Measurements from ENCODE around the gene NEUROD1.

NEUROD1 gene

DNA sequence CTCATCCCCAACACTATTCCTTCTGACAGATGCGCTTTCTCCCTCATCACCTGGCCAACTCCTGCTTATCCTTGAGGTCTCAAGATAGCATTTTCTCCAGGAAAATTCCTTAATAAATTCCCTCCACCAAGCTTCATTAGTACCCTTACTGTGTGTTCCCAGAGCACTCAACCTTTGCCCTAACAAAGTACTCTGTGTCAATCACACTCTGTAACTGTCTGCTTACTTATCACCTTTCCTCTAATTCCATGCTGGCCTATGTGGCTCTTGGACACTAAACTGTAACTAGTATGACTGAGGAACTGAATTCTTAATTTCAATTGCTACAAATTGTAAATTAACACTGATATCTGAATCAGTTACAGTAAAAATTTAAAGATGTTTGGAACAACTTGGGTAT, 17.9 kb upstream of the NEUROD1 start:
- DNase-seq (ENCODE audit: extremely low read depth, low read depth), result no peak
- no peak overlapping the region for H3K4me3 ChIP-seq (replicated peaks; ENCODE audit: low read depth, low read length)
- TF ChIP-seq, protein P1, sequence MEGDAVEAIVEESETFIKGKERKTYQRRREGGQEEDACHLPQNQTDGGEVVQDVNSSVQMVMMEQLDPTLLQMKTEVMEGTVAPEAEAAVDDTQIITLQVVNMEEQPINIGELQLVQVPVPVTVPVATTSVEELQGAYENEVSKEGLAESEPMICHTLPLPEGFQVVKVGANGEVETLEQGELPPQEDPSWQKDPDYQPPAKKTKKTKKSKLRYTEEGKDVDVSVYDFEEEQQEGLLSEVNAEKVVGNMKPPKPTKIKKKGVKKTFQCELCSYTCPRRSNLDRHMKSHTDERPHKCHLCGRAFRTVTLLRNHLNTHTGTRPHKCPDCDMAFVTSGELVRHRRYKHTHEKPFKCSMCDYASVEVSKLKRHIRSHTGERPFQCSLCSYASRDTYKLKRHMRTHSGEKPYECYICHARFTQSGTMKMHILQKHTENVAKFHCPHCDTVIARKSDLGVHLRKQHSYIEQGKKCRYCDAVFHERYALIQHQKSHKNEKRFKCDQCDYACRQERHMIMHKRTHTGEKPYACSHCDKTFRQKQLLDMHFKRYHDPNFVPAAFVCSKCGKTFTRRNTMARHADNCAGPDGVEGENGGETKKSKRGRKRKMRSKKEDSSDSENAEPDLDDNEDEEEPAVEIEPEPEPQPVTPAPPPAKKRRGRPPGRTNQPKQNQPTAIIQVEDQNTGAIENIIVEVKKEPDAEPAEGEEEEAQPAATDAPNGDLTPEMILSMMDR (IDR thresholded peaks at IDR 0.05; ENCODE audit: low read depth, low read length, missing control alignments), result no peak

- H3K4me3 ChIP-seq (replicated peaks; ENCODE audit: low read depth, low read length), result no peak overlapping the region
- DNase-seq (ENCODE audit: extremely low read depth, low read depth), result no peak
- TF ChIP-seq, protein P1 (IDR thresholded peaks at IDR 0.05; ENCODE audit: low read depth, low read length, missing control alignments), result no peak
Observed at GRCh38 chr2:181697571-181697970, 17.3 kb upstream of the NEUROD1 start.

DNA sequence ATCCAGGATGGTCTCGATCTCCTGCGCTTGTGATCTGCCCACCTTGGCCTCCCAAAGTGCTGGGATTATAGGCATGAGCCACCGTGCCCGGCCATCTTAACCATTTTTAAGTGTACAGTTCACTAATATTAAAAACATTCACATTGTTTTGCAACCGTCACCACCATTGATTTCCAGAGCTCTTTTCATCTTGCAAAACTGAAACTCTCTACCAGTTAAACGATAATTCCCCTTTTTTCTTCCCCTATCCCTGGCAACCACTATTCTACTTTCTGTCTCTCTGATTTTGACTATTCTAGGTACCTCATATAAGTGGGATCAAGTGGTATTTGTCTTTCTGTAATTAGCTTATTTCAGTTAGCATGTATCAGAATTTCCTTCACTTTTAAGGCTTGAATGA, 16.8 kb upstream of the NEUROD1 start:
- no peak for DNase-seq (ENCODE audit: extremely low read depth, low read depth)
- TF ChIP-seq, protein P1 (IDR thresholded peaks at IDR 0.05; ENCODE audit: low read depth, low read length, missing control alignments), result no peak
- no peak overlapping the region for H3K4me3 ChIP-seq (replicated peaks; ENCODE audit: low read depth, low read length)

DNA sequence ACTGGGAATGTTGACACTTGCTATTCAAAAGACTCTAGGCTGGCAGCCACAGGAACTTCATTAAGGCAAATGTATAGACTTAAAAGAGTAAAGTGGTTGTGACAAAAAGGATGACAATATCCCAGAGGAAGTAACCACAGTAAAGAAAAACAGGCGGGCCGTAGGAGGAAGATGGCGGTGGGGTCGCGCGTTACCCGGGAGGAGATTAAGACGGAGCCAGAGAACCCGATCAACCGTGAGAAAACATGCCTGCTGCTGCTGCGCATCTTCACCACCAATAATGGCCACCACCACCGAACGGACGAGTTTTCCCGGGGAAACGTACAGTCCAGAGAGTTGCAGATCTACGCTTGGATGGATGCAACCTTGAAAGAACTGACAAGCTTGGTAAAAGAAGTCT, 14.0 kb upstream of the NEUROD1 start:
- DNase-seq (ENCODE audit: extremely low read depth, low read depth), result no peak

DNA sequence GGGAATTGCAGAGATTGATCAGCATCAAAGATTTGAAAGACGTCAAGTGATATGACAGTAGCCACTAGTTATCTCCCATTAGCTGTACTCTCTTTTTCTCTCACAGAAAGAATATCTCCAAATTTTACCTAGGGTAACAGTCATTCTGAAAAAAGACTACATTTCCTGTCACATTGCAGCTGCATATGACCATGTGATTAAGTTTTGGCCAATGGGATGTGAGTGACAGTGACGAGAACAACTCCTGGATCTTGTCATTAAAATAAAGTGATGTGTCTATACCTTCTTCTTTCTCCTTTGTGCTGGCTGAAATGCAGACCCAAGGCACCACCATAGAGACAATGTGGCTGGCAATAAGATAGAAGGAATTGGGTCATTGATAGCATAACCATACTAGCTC, 10.5 kb upstream of the NEUROD1 start:
- no peak overlapping the region for H3K4me3 ChIP-seq (replicated peaks; ENCODE audit: low read depth, low read length)
- TF ChIP-seq, protein P1 (IDR thresholded peaks at IDR 0.05; ENCODE audit: low read depth, low read length, missing control alignments), result no peak
- no peak for DNase-seq (ENCODE audit: extremely low read depth, low read depth)

More for the DNA sequence above, 14.0 kb upstream of the NEUROD1 start:
- no peak overlapping the region for H3K4me3 ChIP-seq (replicated peaks; ENCODE audit: low read depth, low read length)
- TF ChIP-seq, protein P1 (IDR thresholded peaks at IDR 0.05; ENCODE audit: low read depth, low read length, missing control alignments), result no peak

DNA sequence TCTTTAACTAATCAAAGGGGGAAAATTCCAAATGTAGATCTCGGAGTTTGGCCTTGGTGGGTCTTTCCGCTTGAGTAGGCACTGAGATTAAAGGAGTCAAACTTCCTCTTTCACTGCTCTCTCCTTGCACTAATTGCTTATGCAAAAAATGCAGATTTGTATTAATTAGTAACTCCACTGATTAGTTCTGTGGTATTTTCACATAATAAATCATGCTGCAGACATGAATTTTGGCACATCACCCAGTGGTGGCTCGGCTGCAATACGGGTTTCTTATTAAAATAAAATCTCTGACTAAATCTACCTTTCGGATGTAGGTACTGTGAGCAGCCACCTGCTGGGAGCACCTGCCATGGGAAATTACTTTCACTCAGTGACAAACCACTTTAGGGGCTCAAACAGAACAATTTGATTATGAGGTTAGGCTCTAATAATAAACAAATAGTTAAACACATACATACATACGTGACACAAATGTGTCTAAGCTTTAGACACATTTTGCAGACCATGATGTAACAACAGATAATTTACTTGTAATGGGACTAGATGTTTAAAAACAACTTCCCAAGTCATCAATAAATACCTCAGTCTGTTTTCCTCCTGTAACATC, 6.4 kb upstream of the NEUROD1 start:
- H3K4me3 ChIP-seq (replicated peaks; ENCODE audit: low read depth, low read length), result no peak overlapping the region
- DNase-seq (ENCODE audit: extremely low read depth, low read depth), result no peak
- TF ChIP-seq, protein P1 (IDR thresholded peaks at IDR 0.05; ENCODE audit: low read depth, low read length, missing control alignments), result no peak

DNA sequence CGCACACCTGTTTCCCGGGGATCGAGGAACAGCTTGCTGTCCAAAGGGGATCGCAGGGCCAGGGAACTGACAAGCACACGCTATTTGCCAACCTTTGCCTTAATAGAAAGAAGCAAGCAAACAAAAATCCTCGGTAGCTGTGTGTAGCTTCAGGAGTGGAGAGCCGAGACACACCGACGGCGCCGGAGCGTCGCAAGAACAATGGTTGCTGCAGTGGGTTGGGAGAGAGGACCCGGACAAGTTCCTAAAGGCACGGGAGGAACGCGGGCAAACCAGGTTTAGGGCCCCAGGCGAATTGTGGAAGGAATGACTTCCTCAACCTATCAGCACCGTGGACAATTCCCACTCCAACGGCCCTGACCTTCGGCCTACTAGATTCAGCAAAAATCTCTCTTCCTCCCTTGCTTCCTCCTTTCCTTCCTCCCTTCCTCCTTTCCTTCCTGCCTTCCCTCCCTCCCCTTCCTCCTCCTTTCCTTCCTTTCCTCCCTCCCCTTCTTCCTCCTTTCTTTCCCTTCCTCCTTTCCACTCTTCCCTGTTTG, 4.9 kb upstream of the NEUROD1 start:
- H3K4me3 ChIP-seq (replicated peaks; ENCODE audit: low read depth, low read length), result no peak overlapping the region
- TF ChIP-seq, protein P1 (IDR thresholded peaks at IDR 0.05; ENCODE audit: low read depth, low read length, missing control alignments), result no peak
- DNase-seq (ENCODE audit: extremely low read depth, low read depth), result no peak
